ENCODE data around the gene FBP1.

FBP1 gene

DNA sequence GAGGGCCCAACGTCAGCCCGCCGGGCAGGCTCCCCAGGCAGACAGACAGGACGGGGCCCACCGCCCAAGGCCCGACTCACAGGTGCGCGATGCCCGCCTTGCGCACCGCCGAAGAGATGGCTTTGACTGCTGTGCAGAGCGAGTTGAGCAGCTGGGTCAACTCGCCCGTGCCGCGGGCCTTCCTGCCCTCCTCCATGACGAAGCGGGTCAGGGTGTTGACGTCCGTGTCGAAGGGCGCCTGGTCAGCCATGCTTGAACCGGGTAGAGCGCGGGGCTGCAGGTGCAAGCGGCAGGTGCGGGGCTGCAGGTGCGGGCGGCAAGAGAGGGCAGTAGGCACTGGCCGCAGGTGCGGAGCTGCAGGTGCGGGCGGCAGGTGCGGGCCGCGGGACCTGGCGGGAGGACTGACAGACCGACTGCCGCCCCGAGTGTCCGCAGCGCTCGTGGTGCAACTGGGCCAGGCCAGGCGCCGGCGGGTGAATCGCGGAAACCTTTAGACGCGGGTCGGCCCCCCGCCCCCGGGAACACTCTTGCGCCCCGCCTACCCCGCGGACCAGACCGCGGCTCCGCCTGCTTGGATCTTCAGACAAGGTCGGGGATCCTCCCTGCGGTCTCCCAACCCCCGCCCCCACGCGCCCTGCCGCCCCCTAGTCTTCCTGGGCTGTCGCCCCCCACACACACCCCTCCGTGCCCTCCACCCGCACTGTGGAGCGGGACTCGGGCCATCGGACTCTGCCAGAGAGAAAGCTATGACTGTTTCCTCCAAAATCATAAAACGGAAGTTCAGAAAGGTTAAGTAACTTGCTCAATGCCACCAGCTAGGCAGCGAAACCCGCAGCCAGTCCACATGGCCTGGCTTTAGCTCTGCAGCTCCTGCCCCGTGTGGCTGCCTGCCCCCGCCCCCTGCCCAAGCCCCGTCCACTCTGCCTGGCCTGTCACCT, at the start of gene FBP1:
Gene FBP1 (minus strand): TSS at position 458 of the 938 bp plus-strand sequence. CDS start 208 bp downstream, at position 250.
- peak in 1 of 2 donors; percentile 4 for DNase-seq (ENCODE audit: low read depth in 2 of 2)

DNA sequence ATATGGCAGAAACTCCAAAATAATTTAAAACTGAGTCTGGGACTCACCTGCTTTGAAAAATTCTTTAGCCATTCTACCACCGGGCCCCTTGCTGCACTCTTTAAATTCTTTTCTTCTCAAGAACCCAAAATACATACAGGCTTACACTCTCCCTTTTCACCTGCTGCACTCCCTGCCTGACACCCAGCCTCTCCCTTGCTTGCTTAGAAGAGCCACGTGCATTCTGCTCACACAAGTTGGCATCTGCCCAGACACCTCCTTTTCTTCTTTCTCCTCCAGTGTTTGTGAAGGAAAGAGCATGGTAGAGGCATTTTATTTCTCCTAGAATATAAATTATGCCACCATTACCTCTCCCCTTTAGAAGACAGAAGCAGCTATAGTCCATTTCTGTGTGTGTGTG, 48.1 kb upstream of the FBP1 start:
- DNase-seq (ENCODE audit: low read depth in 2 of 2), result no peak

DNA sequence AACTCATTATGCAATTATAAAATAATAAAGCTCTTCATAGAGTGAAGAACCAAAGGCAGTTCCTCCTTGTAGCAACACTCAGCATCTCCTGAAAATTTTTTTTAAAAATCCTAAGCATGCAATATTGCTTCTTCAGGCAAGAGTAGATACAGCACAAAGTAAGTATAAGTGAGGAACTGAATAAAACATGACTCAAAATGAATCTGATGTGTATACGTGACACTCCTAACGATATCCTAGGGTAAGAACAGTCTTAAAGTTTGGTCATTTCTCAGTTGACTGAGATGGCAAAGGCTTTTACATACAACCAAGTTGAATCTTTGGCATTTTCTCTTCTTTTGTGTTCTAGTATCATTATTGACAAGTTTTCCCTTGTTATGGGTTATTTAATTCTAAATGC, 46.0 kb upstream of the FBP1 start:
- no peak for DNase-seq (ENCODE audit: low read depth in 2 of 2)

DNA sequence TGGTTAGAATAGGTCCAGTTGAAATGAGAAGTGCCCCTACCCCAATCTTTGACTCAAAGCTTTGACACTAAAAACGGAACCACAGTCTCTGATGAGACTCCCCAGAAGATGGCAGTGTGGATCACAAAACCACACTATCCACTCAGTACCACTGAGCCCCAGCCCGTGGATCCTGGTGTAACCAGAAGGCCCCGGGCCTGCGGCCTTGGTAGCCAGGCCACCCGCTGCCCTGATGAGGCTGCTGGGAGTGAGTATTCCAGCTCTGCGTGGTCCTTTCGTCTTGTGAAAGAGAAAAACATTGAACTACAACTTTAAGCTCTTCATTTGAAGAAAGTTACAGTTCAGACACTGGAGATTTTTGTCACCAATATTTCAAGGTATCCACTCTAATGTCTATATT, 42.2 kb upstream of the FBP1 start:
- peak; percentile 15 to 30 for DNase-seq (ENCODE audit: low read depth in 2 of 2)

DNA sequence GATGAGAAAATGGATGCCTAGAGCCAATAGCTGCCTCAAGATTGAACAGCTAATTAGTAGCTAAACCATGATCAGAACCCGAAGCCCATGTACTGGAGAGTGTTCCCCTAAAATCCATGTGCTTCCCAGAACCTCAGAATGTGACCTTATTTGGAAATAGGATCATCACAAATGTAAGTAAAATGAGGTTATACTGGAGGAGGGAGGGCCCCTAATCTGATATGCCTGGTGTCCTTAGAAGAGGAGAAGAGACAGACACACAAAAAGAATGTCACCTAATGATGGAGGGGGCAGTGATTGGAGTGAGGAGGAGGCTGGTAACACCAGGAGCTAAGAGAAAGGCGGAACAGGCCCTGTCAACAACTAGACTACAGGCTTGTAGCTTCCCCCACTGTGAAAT, 41.3 kb upstream of the FBP1 start:
- no peak for DNase-seq (ENCODE audit: low read depth in 2 of 2)

DNA sequence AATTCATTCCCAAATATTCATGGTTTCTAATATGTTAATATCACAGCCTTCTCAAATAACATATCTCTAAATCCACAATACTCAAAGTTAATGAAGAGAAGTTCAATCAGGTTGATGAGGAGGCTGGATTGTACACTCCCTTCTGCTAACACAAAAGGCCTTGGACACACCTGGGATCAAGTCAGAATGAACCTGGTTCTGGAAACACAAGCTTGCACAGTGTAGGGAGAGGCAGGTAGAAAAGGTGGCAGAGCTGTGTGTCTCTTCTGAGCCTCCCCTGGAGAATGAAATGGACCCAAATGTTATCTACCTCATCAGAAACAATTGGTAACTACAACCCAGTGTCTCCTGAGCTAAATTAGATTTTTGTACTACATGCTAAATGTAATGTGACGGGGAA, 40.7 kb upstream of the FBP1 start:
- DNase-seq (ENCODE audit: low read depth in 2 of 2), result no peak

DNA sequence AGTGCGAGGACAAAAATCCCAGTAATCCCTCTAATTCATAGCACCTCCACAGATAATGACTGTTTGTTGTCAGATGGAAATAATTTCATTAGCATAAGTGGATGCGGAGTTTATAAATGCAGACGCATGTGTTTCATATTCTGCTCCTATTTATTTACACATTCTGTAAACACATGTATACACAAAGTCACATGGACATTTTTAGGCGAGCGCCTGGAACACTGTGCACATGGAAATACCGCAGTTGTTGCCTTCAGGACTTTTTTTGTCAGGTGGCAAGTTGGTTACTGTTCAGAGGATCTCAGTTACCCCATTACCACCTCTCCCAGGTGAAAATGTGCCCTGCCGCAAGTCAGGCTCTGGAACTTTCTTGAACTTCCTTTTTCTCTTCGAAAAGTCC, 40.3 kb upstream of the FBP1 start:
- no peak for DNase-seq (ENCODE audit: low read depth in 2 of 2)

DNA sequence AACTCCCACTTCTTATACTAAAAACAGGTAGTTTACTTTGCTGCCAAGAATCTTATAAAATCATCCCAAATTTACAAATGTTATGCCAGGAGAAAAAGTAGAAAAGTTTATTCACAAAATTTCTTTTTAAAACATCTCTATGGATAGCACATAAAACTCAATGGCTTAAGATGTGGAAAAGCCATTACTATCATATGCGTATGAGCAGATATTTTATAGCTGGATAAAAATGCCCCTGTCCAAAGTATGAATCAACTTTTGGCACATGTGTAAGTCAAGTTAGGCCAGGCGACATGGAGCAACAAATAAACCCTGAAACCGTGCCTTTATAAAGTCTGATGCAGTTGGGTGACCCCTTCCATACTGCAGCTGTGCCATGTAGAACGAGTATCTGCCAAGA, 38.6 kb upstream of the FBP1 start:
- DNase-seq (ENCODE audit: low read depth in 2 of 2), result no peak

DNA sequence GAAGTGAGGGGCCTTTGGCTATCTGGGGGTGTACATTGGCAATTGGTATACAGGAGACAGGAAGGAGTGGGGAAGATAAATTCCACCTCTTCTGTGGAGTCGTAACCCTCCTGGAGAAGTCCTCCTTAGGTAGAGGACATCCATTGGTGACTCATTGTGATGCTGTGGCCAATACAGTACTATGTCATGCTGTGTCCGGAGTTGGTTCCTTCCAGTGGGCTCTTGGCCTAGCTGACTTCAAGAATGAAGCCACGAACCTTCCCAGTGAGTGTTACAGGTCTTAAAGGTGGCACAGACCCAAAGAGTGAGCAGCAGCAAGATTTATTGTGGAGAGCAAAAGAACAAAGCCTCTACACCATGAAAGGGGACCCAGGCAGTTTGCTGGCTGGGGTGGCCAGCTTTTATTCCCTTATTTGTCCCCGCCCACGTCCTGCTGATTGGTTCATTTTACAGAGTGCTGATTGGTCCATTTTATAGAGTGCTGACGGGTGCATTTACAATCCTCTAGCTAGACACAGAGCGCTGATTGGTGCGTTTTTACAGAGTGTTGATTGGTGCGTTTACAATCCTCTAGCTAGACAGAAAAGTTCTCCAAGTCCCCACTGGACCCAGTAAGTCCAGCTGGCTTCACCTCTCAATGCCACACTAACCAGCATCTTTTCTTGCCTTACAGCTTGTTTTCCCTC, 37.3 kb upstream of the FBP1 start:
- no peak for DNase-seq (ENCODE audit: low read depth in 2 of 2)

DNA sequence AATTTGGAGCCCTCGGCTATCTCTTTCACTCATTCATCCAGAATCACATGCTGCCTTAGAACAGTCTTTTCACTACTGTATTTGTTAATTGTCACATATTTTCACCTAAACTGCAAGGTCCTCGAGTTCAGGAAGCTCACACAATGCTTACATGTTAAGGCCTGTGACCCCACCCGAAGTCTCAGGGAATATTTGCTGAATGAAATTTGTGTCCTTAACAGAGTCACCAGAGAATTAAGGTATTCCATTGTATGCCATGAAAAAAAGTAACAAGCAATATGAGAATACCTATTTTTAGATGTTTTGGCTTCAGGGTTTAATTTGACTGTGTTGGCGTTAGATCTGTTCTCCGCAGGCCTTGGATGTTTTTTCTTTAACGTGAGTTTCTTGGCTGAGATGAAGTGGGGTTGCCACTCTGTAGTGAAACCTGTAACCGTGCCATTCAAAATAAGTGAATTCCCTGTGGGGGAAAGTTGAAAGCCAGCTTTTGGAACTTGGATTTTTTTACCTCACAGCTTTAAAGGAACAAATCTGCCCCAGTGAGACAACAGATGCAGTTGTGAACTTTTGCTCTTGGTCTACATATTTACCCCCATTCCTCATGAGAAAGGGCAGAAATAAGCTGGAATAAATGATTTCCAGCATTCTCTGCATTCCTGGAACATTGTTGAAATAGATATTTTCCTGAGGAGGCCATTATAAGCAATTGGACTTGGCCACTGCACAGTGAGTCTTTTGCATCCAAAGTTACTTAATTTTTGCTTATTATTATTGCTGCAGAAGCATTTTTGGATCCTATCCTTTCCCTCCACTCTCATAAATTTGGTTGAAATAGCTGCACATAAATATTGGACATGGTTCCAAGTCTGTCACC, 35.9 kb upstream of the FBP1 start:
- DNase-seq (ENCODE audit: low read depth in 2 of 2), result no peak

DNA sequence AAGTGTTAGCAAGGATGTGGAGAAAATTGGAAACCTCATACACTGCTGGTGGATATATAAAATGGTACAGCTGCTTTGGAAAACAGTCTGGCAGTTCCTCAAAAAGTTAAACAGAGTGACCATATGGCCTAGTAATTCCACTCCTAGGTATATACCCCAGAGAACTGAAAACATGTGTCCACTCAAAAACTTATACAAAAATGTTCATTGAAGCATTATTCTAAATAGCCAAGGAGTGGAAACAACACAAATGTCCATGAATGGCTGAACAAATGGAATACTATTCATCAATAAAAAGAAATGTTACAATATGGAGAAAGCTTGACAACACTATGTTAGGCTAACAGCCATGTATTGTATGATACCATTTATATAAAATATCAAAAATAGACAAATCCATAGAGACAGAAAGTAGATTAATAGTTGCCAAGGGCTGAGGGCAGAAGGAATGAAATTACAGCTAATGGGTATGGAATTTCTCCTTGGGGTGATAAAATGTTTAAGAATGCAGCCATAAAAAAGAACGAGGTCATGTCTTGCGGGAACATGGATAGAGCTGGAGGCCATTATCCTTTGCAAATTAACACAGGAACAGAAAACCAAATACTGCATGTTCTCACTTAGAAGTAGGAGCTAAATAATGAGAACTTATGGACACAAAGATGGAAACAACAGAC, 33.6 kb upstream of the FBP1 start:
- DNase-seq (ENCODE audit: low read depth in 2 of 2), result no peak

DNA sequence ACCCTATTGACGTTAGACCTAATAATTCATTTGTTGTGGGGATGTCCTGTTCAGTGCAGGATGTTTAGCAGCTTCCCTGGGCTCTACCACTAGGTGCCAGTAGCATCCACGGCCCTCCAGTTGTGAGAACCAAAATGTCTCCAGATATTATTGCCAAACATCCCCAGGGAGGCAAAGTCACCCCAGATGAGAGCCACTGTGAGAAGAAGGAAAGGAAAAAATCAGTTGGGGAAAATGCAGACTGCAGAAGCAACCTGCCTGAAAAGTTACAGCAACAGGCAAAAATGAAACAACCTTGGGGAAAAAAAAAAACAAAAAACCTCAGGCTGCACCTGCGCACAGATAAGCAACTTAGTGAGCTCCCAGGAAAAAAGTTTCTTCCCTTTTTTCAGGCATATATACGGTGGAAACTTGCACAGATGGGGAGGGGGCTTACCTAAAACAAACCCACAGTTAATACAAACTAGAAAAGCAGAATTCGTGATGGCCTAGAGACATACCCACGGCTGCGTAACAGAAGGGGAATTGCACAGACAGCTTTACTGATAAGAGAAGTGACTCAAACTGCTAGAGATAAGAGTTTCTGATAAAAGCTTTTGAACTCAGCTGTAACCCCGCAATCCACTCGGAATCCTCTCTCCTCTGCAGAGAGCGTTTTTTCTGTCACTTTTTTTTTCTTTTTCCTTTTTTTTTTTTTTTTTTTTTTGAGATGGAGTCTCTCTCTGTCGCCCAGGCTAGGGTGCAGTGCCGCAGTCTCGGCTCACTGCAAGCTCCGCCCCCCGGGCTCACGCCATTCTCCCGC, 29.8 kb upstream of the FBP1 start:
- DNase-seq (ENCODE audit: low read depth in 2 of 2), result no peak

DNA sequence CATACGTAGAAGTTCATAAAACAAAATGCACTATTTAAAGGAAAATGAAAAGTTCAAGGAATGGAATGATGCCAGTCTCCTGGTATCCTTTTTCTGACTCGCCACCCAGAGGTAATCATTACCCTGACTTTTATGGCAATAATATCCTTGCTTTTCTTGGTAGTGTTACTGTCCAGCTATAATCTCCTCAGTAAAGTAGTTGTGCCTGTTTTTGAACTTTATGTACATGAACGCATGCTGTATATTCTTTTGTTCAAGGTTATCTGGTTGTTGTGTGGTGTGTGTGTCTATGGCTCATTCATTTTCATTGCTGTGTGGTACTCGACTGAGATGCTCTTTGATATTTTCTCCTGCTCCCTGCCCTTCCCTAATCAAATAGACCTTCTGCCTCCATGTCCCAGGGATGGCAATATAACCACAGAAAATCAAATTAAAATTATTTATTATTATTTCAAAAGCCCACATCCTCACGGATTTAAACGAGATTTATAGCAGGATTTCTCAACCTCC, 29.2 kb upstream of the FBP1 start:
- DNase-seq (ENCODE audit: low read depth in 2 of 2), result no peak

DNA sequence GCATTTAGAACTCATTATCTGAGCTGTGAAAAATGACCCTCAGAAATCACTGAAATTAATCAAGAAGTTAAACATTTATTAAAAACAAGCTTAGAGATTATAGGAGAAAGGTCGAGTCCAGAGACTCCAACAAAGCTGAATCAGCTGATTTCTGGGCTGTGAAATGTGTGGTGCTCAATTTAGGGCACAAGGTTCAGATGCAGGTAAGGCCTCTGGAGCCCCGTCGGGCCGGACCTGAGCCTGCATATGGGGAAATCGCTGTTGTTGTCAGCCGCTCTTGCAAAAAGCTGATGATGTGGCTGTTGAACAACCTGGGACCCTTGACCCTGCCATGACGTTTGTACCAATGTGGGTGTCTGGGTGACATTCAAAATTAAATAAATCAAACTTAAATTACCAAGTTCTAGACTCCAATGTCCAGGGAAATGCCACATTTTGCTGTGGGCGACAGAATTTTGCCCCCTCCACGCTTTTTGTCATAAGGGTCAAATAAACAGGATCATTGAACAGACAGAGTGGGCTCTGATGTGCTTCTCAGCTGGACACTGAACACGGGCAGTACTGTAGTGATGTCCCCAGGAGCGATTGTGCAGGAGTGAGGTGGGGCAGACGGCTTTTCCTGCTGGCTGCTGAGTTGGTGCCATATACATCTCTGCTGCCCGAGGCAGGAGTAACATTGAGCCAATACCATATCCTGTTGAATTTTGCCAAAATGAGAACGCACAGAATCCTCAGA, 27.2 kb upstream of the FBP1 start:
- no peak for DNase-seq (ENCODE audit: low read depth in 2 of 2)

DNA sequence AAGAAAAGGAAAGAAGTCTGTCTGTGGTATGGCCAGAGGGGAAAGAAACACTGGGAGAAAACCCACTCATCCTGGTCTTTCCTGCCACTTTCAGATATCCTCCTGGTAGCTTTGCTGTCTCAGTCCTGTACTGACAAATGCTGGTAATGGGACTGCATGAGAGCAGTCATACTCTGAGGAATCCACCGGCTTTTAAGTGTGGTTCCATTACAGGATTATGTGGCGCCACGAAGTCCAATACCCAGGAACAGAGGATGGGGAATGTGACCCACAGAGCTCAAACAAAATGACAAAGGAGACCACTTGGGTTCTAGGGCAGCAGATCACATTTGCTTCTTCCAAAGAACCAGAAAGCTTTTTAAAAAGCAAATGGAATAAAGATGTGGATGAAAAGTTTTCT, 26.3 kb upstream of the FBP1 start:
- DNase-seq (ENCODE audit: low read depth in 2 of 2), result no peak

DNA sequence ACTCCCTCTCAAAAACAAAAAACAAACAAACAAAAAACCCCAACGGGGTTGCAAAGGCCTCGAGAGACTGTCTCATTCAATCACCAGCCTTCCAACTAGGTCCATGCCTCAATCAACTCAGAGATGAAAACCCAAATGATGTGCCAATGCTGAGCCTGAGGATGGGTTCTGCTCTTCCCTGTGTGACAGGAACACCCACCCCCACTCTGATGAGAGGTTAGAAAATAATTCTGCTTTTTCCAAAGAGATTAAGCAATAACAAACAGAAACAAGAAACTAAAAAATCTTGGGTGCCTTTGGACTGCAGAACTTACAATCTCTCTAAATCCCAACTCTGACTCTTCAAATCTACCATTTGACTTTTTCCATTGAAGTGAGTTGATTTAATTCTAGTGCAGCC, 25.5 kb upstream of the FBP1 start:
- DNase-seq (ENCODE audit: low read depth in 2 of 2), result no peak

DNA sequence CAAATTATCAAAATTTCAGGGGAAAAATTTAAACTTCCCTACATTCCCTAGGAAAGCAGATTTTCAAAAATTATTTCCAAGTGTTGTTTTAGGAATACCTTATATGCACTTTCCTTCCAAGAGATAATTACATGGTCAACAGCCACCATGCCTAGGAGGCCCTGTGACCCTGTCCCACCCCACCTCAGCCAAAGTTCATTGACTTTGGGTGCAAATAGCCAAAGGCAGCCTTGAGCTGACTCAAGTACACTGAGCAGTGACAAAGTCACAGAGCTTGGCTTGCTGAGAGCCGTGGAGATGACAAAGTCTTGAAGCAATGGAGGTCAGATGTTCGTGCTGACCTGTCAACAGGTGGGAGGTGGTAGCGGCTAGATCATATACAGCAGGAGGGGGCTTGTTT, 24.3 kb upstream of the FBP1 start:
- no peak for DNase-seq (ENCODE audit: low read depth in 2 of 2)

DNA sequence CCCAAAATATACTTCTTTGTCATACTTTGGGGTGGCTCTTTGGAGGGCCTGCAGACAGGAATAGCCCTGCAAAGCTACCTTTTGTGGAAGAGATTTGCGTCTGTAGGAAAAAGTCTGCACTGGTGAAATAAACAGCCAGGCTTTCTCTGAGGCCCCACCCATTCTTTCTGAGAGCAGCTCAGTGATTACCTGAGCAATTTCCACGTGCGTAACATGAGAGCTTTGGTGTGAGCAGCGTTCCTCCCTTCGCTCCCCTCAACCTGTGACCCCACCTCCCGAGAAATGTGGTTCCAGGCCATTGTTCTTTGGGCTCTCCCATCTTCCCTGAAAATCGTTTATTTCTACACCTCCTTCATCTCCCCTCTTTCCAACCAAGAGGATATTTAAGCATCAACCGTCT, 23.8 kb upstream of the FBP1 start:
- no peak for DNase-seq (ENCODE audit: low read depth in 2 of 2)

DNA sequence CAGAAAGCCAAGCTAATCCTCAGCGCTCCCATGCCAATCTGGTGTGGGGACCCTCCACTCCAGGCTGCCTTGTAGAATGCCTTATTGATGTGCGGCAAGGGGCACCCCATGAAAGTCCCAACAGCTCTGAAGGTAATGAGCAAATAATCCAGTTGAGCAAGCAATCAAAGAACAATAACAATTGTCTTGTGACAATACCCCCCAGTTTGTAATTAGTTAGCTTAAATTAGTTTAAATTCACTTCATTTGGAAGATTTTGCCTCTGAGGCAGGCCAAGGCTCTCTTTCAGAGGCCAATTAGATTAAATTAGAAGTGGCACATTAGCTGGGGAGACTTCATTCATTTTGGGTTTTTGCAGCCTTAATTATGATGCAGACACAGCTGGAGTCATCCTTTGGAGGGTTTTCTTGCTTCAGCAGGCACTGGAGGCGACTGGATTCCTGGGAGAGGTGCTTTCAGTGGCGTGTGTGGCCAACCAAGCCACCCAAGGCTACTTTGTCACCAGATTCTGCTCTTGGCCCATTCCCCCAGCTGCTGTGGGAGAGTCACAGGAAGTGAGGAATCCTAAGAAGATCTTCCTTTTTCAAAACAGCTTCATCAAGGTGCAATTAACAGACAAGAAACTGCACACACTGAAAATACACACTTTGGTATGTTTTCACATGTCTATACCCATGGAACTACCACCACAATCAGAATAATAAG, 17.9 kb upstream of the FBP1 start:
- DNase-seq (ENCODE audit: low read depth in 2 of 2), result no peak
